HL-60 (cell line): ENCODE data around the gene WDR26.

Experiments
- CTCF ChIP-seq: IDR thresholded peaks from one replicate; pipeline ENCODE4 v1.5.1; 2011; ENCODE audit warnings: low read length, control low read depth, inconsistent platforms; ENCODE audit not compliant: insufficient read depth
- GABPA ChIP-seq: IDR thresholded peaks from 2 replicates; pipeline ENCODE4 v1.6.1; 2012; ENCODE audit warnings: low read depth
- POLR2AphosphoS5 ChIP-seq: IDR thresholded peaks from 2 replicates; pipeline ENCODE4 v1.6.1; 2012; ENCODE audit warnings: low read depth
- REST ChIP-seq: IDR thresholded peaks from 2 replicates; pipeline ENCODE4 v1.6.1; 2012; ENCODE audit warnings: low read depth; ENCODE audit not compliant: insufficient replicate concordance
- SPI1 ChIP-seq: IDR thresholded peaks from 2 replicates; pipeline ENCODE4 v1.6.1; 2012; ENCODE audit warnings: low read depth, mild to moderate bottlenecking, borderline replicate concordance

- no peak for TF ChIP-seq CTCF
- TF ChIP-seq POLR2AphosphoS5 = peak; percentile 65; the same call in 1 of the 2 replicates
- no peak for TF ChIP-seq REST
- TF ChIP-seq GABPA = peak; percentile 90
- no peak for TF ChIP-seq SPI1
Measured at GRCh38 chr1:224434691-224435317, at the start of gene WDR26.
